Activated T-cell treated with anti-CD3 and anti-CD28 coated beads for 48 hours (primary cell): Measurements from ENCODE around the gene TOR2A.
"Not testable (repeated sequence)": the region's sequence is repeated elsewhere in the genome, so short reads cannot be mapped to it uniquely, and the experiment has no call there.

Source experiments
- DNase-seq: peaks from one replicate; pipeline ENCODE4 v3.0.0-alpha.2; 2020; ENCODE audit warnings: low read depth

TOR2A gene

GRCh38 chr9:127768698-127769097, 33.6 kb upstream of the TOR2A start:
- no peak for DNase-seq

GRCh38 chr9:127767909-127768331, 32.8 kb upstream of the TOR2A start:
- no peak for DNase-seq

- no peak for DNase-seq
Measured at GRCh38 chr9:127767410-127767809, 32.3 kb upstream of the TOR2A start.

- DNase-seq, result no peak
Measured at GRCh38 chr9:127765418-127765817, 30.3 kb upstream of the TOR2A start.

GRCh38 chr9:127763918-127764384, 28.9 kb upstream of the TOR2A start:
- no peak for DNase-seq

GRCh38 chr9:127762111-127762676, 27.1 kb upstream of the TOR2A start:
- no peak for DNase-seq

- DNase-seq, result no peak
Measured at GRCh38 chr9:127761491-127761956, 26.4 kb upstream of the TOR2A start.

- DNase-seq, result no peak
Measured at GRCh38 chr9:127761061-127761460, 26.0 kb upstream of the TOR2A start.

GRCh38 chr9:127758843-127759242, 23.7 kb upstream of the TOR2A start:
- DNase-seq, result no peak

- not testable (repeated sequence) for DNase-seq
Measured at GRCh38 chr9:127756776-127757175, 21.7 kb upstream of the TOR2A start.

GRCh38 chr9:127756233-127756632, 21.1 kb upstream of the TOR2A start:
- no peak for DNase-seq

GRCh38 chr9:127755061-127756060, 20.3 kb upstream of the TOR2A start:
- DNase-seq, result no peak

- no peak for DNase-seq
Measured at GRCh38 chr9:127754099-127755060, 19.3 kb upstream of the TOR2A start.

GRCh38 chr9:127753622-127754021, 18.5 kb upstream of the TOR2A start:
- DNase-seq, result no peak

- DNase-seq, result no peak
Measured at GRCh38 chr9:127753148-127753547, 18.1 kb upstream of the TOR2A start.

- no peak for DNase-seq
Measured at GRCh38 chr9:127751269-127752054, 16.4 kb upstream of the TOR2A start.

GRCh38 chr9:127749090-127749787, 14.1 kb upstream of the TOR2A start:
- DNase-seq, result no peak

- DNase-seq, result no peak
Measured at GRCh38 chr9:127746959-127747569, 12.0 kb upstream of the TOR2A start.

- DNase-seq, result no peak
Measured at GRCh38 chr9:127744398-127745110, 9.5 kb upstream of the TOR2A start.
